GM18951 (cell line): ENCODE measurements around the gene HHIPL1.

Experiments used
- POLR2A ChIP-seq: IDR thresholded peaks from 4 replicates; pipeline ENCODE4 v1.6.1; 2011; ENCODE audit warnings: mild to moderate bottlenecking; ENCODE audit not compliant: insufficient read length, insufficient read depth; ENCODE audit errors: extremely low read depth
- in situ Hi-C: fragments of 300-500 bp; cut with MboI; formaldehyde crosslinking; loops from one replicate; pipeline ENCODE4 v1.12.0; 2022; ENCODE audit warnings: low sequenced_read_pairs, mixed read lengths, inconsistent platforms; ENCODE audit not compliant: unreplicated experiment

Gene HHIPL1

DNA sequence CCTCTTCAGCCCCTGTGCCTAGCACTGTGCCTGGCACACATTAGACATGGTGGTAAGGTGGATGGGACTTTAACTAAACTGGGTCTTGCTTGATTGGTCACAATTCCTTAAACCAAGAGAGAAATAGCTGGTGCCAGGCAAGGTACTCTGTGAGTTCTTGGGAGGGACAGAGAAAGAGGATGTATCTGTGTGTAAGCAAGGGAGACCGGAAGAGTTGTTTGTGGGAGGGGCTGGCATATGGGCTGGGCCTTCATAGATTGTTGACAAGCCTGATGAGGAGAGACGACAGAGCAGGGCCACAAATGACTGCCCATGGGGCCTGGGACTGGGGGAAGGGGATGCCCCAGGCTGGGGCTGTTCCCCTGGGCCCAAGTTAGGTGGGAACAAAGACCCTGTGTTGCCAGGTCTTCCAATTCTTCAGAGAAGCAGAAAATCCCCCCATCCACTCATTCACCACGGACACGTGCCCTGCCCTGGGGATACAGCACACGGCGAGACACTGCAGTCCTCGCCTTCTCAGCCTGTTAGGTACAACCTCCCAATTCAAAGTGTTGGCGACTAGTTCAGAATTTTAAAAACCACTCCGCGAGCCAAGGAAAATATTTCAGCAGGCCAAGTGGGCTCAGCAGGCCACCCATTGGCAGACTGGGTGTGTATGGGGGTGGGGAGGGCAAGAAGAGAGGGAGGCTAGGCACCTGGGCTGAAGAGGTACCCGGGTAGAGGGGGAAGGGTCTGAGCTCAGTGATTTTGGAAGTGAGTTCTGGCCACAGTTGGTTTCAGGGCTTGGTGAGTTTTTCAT is 27.8 kb downstream of the HHIPL1 start:
- in situ Hi-C loops = no loop called here
- no peak for TF ChIP-seq POLR2A

- no peak for TF ChIP-seq POLR2A
Measured at GRCh38 chr14:99673305-99674063, 28.6 kb downstream of the HHIPL1 start.

GRCh38 chr14:99674064-99674650 is 29.2 kb downstream of the HHIPL1 start:
- in situ Hi-C loops = no loop called here
- no peak for TF ChIP-seq POLR2A

More at GRCh38 chr14:99673305-99674063, 28.6 kb downstream of the HHIPL1 start:
- in situ Hi-C loops = no loop called here

- TF ChIP-seq POLR2A = no peak
- in situ Hi-C loops = no loop called here
Measured at GRCh38 chr14:99674776-99675381, 29.9 kb downstream of the HHIPL1 start.

DNA sequence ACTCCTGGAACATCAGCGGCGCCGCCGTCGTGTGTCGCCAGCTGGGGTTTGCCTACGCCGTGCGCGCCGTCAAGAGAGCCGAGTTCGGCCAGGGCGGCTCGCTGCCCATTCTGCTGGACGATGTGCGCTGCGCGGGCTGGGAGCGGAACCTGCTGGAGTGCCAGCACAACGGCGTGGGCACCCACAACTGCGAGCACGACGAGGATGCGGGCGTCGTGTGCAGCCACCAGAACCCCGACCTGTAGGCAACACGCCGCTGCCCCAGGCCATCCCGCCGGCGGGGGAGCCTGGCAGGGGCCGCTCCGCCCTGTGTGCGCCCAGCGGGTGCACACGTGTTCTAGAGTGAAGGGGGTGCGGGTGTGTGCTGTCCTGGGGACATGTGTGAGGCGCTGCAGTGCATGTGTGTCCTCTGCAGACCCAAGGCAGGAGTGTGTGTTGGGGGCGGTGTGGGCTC is 30.5 kb downstream of the HHIPL1 start:
- TF ChIP-seq POLR2A = no peak
- in situ Hi-C loops = no loop called here

DNA sequence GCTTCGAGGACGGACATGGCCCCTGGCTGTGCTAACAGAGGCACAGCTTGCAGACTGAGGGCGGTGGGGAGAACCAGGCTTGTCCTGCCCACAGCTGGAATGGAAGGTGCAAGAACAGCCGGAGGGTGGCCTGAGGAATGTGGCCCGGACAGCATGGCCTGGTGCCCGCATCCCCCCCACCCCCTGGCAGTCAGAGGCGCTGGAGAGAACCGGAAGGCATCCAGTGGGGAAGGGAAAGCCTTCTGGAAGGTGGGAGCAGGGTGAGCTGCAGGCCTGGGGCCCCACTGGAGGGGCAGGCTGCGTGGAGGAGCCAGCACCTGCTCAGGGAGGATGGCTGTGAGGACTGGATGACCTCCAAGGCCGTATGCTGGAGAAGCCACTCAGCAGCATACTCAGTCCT is 31.0 kb downstream of the HHIPL1 start:
- in situ Hi-C loops = no loop called here

DNA sequence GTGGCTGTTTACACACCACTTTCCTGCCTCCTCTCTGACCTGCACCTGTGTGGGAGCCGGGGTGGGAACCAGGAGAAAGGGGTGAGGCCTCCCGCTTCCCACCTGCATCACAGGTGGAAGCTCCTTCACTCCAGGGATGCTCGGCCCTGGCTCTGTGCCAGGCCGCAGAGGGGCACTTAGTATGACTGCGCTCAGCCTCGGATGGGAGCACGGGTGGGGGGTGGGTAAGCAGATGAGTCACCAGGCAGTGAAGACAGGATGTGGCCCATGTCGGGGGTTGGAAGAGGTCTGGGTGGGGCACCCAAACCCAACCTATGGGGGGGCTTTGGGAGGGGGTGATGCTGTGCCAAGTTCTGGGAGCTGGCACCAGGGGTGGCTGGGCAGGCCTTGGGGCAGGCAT is 31.7 kb downstream of the HHIPL1 start:
- in situ Hi-C loops = no loop called here
- TF ChIP-seq POLR2A = no peak

More for the DNA sequence above, 31.0 kb downstream of the HHIPL1 start:
- TF ChIP-seq POLR2A = no peak

- in situ Hi-C loops = no loop called here
Measured at GRCh38 chr14:99677231-99678140, 32.6 kb downstream of the HHIPL1 start.

DNA sequence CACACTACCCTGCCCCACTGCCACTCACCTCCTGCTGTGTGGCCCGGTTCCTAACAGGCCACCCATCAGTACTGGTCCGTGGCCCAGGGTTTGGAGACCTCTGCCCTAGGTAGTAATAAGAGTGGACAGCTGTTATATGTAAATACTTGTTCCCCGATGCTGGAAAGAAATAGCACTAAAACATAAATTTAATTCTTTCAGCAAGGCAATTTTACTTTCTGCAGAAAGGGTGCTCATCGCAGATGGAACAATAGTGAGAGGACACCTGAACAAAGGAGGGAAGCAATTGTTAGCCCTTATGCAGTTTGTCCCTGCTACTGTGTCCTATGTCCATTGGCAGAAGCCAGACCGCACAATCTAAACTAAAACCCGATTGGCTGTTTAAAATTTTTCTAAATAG is 33.3 kb downstream of the HHIPL1 start:
- TF ChIP-seq POLR2A = no peak
- in situ Hi-C loops = no loop called here

More at GRCh38 chr14:99677231-99678140, 32.6 kb downstream of the HHIPL1 start:
- no peak for TF ChIP-seq POLR2A

DNA sequence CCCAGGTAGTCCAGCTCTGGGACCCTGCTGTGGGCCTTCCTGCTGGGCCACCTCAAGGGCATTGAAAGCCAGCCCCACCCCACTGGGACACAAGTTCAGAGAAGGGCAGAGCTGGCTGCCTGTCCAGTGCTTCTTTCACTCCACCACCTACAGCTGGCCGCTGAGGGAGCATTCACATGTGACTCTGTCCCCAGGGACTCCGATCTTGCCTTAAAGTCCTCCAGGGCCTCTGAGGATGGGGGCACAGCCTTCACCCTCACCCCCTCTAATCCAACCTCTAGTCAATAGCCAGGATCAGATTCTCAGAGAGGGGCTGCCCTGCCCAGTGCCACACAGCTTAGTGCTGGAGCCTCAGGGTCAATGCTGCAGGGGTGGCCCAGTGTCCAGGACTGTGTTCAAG is 34.2 kb downstream of the HHIPL1 start:
- in situ Hi-C loops = no loop called here

GRCh38 chr14:99679543-99679942 is 34.6 kb downstream of the HHIPL1 start:
- TF ChIP-seq POLR2A = no peak
- in situ Hi-C loops = no loop called here

More for the DNA sequence above, 34.2 kb downstream of the HHIPL1 start:
- TF ChIP-seq POLR2A = no peak

- in situ Hi-C loops = no loop called here
- TF ChIP-seq POLR2A = no peak
Measured at GRCh38 chr14:99679996-99680395, 35.1 kb downstream of the HHIPL1 start.

GRCh38 chr14:99681101-99681831 is 36.3 kb downstream of the HHIPL1 start:
- in situ Hi-C loops = no loop called here

More at GRCh38 chr14:99681101-99681831, 36.3 kb downstream of the HHIPL1 start:
- no peak for TF ChIP-seq POLR2A
